ENCODE results near the gene WDFY3.

DNA sequence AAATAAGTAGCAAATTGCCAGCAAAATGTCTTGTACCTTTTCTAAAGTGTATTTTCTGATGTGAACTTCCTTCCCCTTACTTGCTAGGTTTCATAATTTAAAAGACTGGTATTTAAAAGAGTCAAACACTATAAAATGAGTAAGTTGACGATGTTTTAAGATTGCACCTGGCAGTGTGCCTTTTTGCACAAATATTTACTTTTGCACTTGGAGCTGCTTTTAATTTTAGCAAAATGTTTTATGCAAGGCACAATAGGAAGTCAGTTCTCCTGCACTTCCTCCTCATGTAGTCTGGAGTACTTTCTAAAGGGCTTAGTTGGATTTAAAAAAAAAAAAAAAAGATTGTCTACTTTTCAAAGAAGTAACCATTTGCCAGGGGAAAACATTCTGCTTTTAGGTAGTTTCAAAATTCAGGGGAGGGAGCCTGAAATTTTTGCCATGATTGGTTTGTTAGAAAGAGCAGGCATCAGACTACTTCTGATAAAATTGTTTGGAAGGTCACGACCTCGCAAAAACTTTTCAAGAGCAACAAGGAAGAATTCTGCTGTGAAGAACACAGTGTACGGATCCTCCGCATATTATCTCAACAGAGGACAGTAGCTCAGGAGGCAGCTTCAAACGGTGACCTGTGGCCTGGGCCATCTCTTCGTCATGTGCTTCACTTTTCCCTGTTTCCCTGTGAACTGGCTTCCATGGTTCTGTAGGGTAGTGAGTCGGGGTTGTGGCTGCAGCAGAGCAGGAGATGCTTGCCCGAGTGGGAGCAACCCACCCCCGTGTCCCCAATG lies 317.4 kb downstream of the WDFY3 start:
- TF ChIP-seq, protein P1, sequence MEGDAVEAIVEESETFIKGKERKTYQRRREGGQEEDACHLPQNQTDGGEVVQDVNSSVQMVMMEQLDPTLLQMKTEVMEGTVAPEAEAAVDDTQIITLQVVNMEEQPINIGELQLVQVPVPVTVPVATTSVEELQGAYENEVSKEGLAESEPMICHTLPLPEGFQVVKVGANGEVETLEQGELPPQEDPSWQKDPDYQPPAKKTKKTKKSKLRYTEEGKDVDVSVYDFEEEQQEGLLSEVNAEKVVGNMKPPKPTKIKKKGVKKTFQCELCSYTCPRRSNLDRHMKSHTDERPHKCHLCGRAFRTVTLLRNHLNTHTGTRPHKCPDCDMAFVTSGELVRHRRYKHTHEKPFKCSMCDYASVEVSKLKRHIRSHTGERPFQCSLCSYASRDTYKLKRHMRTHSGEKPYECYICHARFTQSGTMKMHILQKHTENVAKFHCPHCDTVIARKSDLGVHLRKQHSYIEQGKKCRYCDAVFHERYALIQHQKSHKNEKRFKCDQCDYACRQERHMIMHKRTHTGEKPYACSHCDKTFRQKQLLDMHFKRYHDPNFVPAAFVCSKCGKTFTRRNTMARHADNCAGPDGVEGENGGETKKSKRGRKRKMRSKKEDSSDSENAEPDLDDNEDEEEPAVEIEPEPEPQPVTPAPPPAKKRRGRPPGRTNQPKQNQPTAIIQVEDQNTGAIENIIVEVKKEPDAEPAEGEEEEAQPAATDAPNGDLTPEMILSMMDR (IDR thresholded peaks at IDR 0.05) = no peak
- TF ChIP-seq POLR2AphosphoS5 (IDR thresholded peaks at IDR 0.05) (no peak), POLR2A (IDR thresholded peaks at IDR 0.05) (no peak)
